ENCODE measurements around the gene DBI.

GRCh38 chr2:119421741-119422140 is 55.0 kb downstream of the DBI start:
- TF ChIP-seq MYC (CRISPR knock-in tag; IDR thresholded peaks at IDR 0.05; ENCODE audit: borderline replicate concordance) (no peak), MAFK (conservative IDR thresholded peaks at IDR 0.05 in 1 of 2, IDR thresholded peaks at IDR 0.05 in 1 of 2; ENCODE audit: low read length in 2 of 2) (no peak), POLR2G (IDR thresholded peaks at IDR 0.05; ENCODE audit: low read depth, low read length) (no peak), ELF1 (CRISPR knock-in tag; IDR thresholded peaks at IDR 0.05) (no peak), SMAD9 (CRISPR knock-in tag; IDR thresholded peaks at IDR 0.05) (no peak), TRIM24 (CRISPR knock-in tag; IDR thresholded peaks at IDR 0.05) (no peak), ATF1 (CRISPR knock-in tag; IDR thresholded peaks at IDR 0.05) (no peak), RERE (CRISPR knock-in tag; IDR thresholded peaks at IDR 0.05; ENCODE audit: low read depth) (no peak), USF2 (IDR thresholded peaks at IDR 0.05; ENCODE audit: low read depth, low read length) (no peak), USF2 (CRISPR knock-in tag; IDR thresholded peaks at IDR 0.05; ENCODE audit: borderline replicate concordance) (no peak)

All from HepG2 (cell line).